CD4-positive, alpha-beta T cell treated with Interferon alpha-2 for 1 hour (primary cell): ENCODE data around the gene CACNA1C.
"Not testable (repeated sequence)": the region's sequence is repeated elsewhere in the genome, so short reads cannot be mapped to it uniquely, and the experiment has no call there.

ENCODE experiments used
- DNase-seq, 2 donors: peaks; one replicate each; pipeline ENCODE4 v3.0.0-alpha.2; 2020 to 2022

The CACNA1C gene

GRCh38 chr12:2733493-2734355 lies 680.9 kb downstream of the CACNA1C start:
- no peak for DNase-seq

GRCh38 chr12:2735432-2735831 lies 682.6 kb downstream of the CACNA1C start:
- no peak for DNase-seq

DNA sequence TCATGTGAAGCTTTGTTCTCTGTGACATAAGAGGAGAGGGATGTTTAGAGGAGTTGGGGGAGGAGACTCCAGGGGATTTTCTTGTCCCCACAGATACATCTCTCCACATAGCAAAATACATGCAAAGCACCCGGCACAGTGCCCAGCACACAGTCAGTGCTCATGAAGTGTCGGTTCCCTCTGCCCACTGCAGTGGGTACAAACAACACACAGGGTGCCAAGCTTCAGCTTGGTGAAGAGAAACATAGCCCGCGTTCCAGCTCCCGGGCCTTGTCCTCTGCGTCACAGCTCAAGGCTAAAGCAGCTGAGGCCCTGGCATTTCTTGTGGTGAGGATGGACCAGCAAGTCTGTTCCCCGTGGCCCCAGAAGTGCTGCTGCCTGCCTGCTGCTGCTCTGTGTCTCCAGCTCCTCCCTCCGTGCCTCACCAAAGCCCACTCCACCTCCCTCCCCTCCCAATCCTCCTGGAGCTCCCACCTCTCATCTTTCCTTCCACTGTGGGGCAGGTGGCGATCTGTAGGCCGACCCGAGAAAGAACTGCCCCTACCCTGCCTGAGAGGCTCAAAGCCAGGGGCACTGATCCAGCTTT lies 685.0 kb downstream of the CACNA1C start:
- no peak for DNase-seq

DNA sequence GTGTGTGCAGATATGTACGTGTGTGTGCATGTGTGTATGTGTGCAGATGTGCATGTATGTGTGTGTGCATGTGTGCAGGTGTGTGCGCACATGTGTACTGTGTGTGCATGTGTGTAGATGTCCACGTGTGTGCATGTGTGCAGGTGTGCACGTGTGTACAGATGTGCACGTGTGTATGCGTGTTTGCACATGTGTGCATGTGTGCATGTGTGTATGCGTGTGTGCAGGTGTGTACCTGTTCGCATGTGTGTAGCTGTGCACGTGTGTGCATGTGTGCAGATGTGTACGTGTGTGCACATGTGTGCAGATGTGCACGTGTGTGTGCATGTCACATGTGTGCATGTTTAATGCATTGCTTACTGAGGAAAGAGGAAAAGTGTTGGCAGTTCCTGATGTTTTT lies 686.3 kb downstream of the CACNA1C start:
- DNase-seq, result no peak

- DNase-seq, result no peak
These were observed 687.2 kb downstream of the CACNA1C start for GRCh38 chr12:2739832-2740641.

GRCh38 chr12:2742037-2742436 lies 689.2 kb downstream of the CACNA1C start:
- DNase-seq, result not testable (repeated sequence)

GRCh38 chr12:2743478-2743877 lies 690.7 kb downstream of the CACNA1C start:
- DNase-seq, result no peak

DNA sequence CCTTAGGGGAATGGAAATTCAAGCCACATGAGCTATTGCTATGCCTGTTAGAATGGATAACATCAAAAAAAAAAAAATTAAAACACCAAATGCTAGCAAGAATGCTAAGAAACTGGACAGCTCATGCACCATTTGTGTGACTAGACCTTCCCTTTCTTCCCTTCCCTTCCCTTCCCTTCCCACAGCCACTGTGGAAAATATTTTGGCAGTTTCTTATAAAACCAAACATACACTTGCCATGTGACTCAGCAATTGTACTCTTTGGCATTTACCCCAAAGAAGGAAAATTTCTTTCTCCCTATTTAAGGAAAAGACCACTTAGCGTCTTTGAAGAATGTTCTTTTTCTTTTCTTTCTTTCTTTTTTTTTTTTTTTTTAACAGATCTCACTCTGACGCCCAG lies 692.9 kb downstream of the CACNA1C start:
- no peak for DNase-seq
